ENCODE results near the gene GARNL3.

Gene GARNL3

GRCh38 chr9:127224883-127225739 is 39.5 kb upstream of the GARNL3 start:
- DNase-seq (ENCODE audit: low read depth) = peak; percentile 80
- TF ChIP-seq, protein P1, sequence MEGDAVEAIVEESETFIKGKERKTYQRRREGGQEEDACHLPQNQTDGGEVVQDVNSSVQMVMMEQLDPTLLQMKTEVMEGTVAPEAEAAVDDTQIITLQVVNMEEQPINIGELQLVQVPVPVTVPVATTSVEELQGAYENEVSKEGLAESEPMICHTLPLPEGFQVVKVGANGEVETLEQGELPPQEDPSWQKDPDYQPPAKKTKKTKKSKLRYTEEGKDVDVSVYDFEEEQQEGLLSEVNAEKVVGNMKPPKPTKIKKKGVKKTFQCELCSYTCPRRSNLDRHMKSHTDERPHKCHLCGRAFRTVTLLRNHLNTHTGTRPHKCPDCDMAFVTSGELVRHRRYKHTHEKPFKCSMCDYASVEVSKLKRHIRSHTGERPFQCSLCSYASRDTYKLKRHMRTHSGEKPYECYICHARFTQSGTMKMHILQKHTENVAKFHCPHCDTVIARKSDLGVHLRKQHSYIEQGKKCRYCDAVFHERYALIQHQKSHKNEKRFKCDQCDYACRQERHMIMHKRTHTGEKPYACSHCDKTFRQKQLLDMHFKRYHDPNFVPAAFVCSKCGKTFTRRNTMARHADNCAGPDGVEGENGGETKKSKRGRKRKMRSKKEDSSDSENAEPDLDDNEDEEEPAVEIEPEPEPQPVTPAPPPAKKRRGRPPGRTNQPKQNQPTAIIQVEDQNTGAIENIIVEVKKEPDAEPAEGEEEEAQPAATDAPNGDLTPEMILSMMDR (conservative IDR thresholded peaks at IDR 0.05; ENCODE audit: low read length) = no peak
- H3K4me3 ChIP-seq (ENCODE audit: low read length) = peak overlapping the region; percentile 63

DNA sequence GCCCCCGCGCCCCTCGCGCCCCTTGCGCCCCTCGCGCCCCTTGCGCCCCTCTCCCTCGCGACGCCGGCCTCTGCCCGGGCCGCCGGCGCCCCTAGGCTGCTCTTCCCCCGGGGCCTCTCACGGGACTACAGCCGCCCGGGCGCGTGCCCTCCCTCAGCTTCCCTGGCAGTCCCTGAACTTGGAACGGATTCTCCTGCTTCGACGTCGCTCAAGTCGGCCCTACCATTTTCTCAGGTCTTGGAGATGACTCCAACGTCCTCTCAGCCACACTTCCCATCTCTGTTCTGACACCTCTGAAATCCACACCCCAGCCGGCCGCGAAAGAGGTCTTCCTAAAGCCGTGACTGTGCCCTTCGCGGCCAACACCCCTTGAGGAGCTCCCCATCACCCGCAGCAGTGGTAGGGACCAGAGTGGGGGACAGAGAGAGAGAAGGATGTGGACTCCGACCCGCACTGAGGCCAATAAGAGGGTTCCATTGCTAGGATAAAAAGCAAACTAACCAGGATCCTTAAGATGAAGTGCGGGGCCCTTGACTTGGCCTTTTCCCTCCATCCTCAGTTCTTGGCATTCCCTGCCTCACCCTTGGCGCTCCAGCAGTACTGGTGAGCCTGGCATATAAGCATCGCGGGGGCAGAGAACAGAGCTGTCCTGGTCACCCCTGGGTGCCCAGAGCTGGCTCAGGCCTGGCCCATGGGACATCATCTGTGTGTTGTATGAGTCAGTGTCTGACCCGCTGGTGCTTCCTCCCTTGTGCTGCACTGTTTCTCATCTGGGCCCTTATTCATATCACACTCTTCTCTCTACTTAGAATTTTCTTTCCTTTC is 38.6 kb upstream of the GARNL3 start:
- no peak for DNase-seq (ENCODE audit: low read depth)
- no peak overlapping the region; the same call in 1 of the 2 replicates for H3K4me3 ChIP-seq (ENCODE audit: low read length)
- TF ChIP-seq, protein P1 (conservative IDR thresholded peaks at IDR 0.05; ENCODE audit: low read length) = no peak

DNA sequence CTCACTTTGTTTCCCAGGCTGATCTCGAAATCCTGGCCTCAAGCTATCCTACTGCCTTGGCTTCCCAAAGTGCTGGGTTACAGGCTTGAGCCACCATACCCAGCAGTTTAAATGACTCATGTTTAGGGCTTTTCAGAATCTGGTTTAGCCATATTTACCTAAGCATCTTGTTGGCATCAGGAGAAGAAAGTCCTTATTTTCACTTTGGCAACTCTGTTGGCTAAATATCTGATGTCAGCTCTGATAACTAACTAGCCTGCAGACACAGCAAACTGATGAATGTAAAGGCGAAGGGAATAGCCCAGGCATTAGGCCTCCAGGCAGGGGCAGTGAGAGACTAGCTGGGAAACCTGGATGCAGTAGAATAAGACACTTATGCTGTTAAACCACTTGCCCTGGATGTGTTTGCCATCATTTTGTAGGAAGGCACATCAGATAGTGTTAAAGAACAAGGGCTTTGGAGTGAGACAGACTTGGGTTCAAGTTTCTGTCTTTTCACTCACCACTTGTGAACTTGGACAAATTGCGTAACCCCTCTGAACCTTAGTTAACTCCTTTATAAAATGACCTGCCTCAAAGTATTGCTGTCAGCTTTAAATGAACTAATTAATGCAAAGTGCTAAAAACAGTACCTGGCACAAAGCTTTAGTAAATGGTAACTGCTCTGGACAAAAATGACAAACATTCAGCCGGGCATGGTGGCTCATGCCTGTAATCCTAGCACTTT is 34.7 kb upstream of the GARNL3 start:
- no peak for DNase-seq (ENCODE audit: low read depth)
- no peak overlapping the region for H3K4me3 ChIP-seq (ENCODE audit: low read length)
- TF ChIP-seq, protein P1 (conservative IDR thresholded peaks at IDR 0.05; ENCODE audit: low read length) = no peak

DNA sequence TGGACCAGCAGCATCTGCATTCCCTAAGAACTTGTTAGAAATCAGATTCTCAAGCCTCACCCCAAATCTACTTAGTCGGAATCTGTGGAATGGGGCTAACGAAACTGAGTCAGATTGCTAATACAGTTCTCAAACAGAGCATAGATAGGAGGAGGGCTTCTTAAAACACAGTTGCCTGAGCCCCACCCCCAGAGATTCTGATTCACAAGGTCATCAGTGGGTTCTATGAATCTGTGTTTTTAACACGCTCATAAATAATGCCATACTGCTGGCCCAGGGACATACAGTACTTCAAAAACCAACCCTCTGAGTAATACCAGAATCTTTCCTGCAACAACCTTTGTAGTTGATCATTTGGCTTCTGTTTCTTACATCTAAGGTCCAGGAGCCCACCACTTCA is 32.9 kb upstream of the GARNL3 start:
- TF ChIP-seq, protein P1 (conservative IDR thresholded peaks at IDR 0.05; ENCODE audit: low read length) = no peak
- H3K4me3 ChIP-seq (ENCODE audit: low read length) = no peak overlapping the region
- no peak for DNase-seq (ENCODE audit: low read depth)

DNA sequence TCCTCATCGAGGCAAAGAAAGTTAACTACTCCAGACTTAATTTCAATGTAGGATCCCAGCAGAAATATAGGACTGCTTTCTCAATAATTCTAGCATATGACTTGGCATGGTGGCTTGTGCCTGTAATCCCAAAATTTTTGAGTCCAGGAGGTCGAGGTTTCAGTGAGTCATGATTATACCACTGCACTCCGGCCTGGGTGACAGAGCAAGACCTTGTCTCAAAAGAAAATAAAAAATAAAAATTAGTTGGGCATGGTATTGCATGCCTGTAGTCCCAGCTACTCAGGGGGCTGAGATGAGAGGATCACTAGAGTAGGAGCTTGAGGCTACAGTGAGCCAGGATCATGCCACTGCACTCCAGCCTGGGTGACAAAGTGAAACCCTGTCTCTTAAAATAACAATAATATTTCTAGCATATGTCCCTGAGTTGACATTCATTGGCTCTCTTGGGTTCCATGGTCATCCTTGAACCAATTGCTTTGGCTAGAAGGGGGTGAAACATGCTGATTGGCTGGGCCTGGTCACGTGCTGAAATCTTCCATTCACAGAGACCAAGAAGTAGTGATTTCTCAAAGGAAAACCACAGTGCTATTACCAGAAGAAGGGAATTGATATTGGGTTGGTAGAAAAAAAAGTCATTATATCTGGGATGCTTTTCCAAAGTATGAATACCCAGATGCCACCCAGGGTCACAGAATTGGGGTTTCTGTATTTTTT is 31.6 kb upstream of the GARNL3 start:
- no peak overlapping the region for H3K4me3 ChIP-seq (ENCODE audit: low read length)
- TF ChIP-seq, protein P1 (conservative IDR thresholded peaks at IDR 0.05; ENCODE audit: low read length) = no peak
- no peak for DNase-seq (ENCODE audit: low read depth)

DNA sequence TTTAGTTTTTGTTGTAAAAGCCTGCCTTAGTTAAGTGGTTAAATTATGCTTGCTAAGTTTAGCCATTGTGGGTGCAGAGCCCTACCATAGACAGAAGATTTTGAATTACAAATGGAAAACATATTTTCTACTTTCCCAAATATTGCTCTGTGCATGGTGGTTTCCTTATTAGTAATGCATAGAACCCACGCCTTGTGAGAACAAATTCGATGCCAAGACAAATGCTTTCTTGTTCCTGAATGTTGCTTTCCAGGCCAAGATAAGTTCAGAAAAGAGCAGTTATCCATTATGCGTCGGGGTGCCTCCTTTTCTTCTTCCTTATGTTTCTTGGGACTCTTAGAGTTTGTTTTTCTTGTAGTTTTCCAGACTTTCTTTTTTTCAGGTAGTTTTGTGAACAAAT is 31.0 kb upstream of the GARNL3 start:
- no peak overlapping the region for H3K4me3 ChIP-seq (ENCODE audit: low read length)
- TF ChIP-seq, protein P1 (conservative IDR thresholded peaks at IDR 0.05; ENCODE audit: low read length) = no peak
- DNase-seq (ENCODE audit: low read depth) = no peak
